ENCODE measurements around the gene GPA33. TPM values are rescaled to one million over a fixed set of nuclear protein-coding genes. Genes with fewer than 3 reads are reported as not detected.
A peak's percentile ranks its signal among the peaks of the same experiment; 100 is the strongest.

GPA33 gene
- polyA plus RNA-seq, 2 of the 4 experiments (the other 2 are of a cell fraction): not detected

DNA sequence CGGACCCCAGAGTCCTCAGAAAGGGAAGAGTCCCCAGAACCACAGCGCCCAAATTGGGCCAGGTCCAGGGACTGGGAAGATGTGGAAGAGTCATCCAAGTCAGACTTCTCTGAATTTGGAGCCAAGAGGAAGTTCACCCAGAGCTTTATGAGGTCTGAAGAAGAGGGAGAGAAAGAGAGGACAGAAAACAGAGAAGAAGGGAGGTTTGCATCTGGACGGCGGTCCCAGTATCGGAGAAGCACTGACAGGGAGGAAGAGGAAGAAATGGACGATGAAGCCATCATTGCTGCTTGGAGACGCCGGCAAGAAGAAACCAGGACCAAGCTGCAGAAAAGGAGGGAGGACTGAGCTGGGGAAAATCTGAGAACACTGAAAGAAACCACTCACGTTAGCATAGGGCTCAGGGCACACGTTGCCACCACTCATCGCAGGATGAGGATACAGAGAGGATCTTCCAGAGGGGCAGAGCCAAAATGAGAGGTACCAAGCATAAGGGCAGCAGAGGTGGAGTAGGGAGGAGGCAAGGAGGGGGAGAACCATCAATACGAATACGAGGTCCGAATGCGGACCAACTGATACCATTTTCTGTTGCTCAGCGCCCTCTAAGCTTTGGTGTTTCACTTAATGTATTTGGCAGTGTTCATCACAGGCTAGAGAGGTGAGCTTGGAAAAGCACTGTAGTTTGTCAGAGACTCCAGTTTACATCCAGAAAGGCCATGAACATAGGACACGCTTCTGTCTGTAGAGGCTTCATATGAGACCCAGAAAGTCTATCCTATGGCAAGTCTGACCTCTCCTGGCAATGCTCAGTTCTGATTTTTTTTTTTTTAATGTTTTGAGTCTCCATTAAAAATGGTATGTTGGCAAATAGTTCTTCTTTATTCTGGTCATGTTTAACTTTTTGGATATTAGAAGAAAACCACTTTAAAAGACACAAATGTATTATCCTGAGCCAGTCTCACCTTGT is 38.4 kb upstream of the GPA33 start:
- DNase-seq (ENCODE audit: low read depth in 1 of 2, low spot score in 1 of 2) (no peak), ATAC-seq (peak in 1 of 2 experiments; percentile 35; a peak in 1 of 6 replicates), FAIRE-seq (no peak)
- WGBS (ENCODE audit: missing lambda C conversion rate): 61% methylated on average over 16 of the region's 17 CpGs
- no peaks in the 10 kb centered on the region for H3K4me1 ChIP-seq
- POLR2A ChIA-PET: no interaction called here
- no peaks in the 10 kb centered on the region for H3K9me3 ChIP-seq
- no peak overlapping the region for H3K27ac ChIP-seq
- H3K4me3 ChIP-seq: no peak overlapping the region
- H3K4me2 ChIP-seq: no peak overlapping the region
- CTCF ChIA-PET: interaction anchor here (0.7 to 4.2 kb wide), 10 partner anchors 8 to 156 kb away, joined by 3 to 24 read pairs (median 3); no protein-coding TSS in a partner anchor
- TF ChIP-seq EHMT2 (IDR thresholded peaks at IDR 0.05; ENCODE audit: low read depth) (no peak), GATA3 (IDR thresholded peaks at IDR 0.05; ENCODE audit: borderline replicate concordance) (no peak), RNF2 (IDR thresholded peaks at IDR 0.05; ENCODE audit: borderline replicate concordance, low read depth) (no peak), ZC3H11A (IDR thresholded peaks at IDR 0.05) (no peak), SREBF2 (IDR thresholded peaks at IDR 0.05) (no peak), FOSL2 (IDR thresholded peaks at IDR 0.05) (no peak), FOSL2 (CRISPR knock-in tag; IDR thresholded peaks at IDR 0.05) (no peak), EP300 (IDR thresholded peaks at IDR 0.05) (no peak), HOXB5 (CRISPR knock-in tag; IDR thresholded peaks at IDR 0.05) (no peak), POLR2AphosphoS2 (conservative IDR thresholded peaks at IDR 0.05; ENCODE audit: low read length) (no peak), RAD21 (conservative IDR thresholded peaks at IDR 0.05 in 1 of 2, IDR thresholded peaks at IDR 0.05 in 1 of 2) (peak; percentile 39 to 46; a peak in 4 of 5 replicates), HEYL (CRISPR knock-in tag; IDR thresholded peaks at IDR 0.05) (no peak), JUNB (IDR thresholded peaks at IDR 0.05) (no peak), NR3C1 (IDR thresholded peaks at IDR 0.05) (no peak), RFX5 (IDR thresholded peaks at IDR 0.05) (no peak), ZFP36 (IDR thresholded peaks at IDR 0.05; ENCODE audit: borderline replicate concordance, partially characterized antibody) (no peak), MYC (IDR thresholded peaks at IDR 0.05; ENCODE audit: borderline replicate concordance, low read length) (no peak), TP53 (CRISPR knock-in tag; IDR thresholded peaks at IDR 0.05) (no peak), SMC3 (IDR thresholded peaks at IDR 0.05) (peak; percentile 25; the same call in 1 of the 3 replicates), ZSCAN20 (CRISPR knock-in tag; IDR thresholded peaks at IDR 0.05) (no peak)
- TF ChIP-seq, protein P1, sequence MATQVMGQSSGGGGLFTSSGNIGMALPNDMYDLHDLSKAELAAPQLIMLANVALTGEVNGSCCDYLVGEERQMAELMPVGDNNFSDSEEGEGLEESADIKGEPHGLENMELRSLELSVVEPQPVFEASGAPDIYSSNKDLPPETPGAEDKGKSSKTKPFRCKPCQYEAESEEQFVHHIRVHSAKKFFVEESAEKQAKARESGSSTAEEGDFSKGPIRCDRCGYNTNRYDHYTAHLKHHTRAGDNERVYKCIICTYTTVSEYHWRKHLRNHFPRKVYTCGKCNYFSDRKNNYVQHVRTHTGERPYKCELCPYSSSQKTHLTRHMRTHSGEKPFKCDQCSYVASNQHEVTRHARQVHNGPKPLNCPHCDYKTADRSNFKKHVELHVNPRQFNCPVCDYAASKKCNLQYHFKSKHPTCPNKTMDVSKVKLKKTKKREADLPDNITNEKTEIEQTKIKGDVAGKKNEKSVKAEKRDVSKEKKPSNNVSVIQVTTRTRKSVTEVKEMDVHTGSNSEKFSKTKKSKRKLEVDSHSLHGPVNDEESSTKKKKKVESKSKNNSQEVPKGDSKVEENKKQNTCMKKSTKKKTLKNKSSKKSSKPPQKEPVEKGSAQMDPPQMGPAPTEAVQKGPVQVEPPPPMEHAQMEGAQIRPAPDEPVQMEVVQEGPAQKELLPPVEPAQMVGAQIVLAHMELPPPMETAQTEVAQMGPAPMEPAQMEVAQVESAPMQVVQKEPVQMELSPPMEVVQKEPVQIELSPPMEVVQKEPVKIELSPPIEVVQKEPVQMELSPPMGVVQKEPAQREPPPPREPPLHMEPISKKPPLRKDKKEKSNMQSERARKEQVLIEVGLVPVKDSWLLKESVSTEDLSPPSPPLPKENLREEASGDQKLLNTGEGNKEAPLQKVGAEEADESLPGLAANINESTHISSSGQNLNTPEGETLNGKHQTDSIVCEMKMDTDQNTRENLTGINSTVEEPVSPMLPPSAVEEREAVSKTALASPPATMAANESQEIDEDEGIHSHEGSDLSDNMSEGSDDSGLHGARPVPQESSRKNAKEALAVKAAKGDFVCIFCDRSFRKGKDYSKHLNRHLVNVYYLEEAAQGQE (IDR thresholded peaks at IDR 0.05): no peak
- TF ChIP-seq, protein P2, sequence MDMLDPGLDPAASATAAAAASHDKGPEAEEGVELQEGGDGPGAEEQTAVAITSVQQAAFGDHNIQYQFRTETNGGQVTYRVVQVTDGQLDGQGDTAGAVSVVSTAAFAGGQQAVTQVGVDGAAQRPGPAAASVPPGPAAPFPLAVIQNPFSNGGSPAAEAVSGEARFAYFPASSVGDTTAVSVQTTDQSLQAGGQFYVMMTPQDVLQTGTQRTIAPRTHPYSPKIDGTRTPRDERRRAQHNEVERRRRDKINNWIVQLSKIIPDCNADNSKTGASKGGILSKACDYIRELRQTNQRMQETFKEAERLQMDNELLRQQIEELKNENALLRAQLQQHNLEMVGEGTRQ (IDR thresholded peaks at IDR 0.05): no peak
- TF ChIP-seq, protein P3, sequence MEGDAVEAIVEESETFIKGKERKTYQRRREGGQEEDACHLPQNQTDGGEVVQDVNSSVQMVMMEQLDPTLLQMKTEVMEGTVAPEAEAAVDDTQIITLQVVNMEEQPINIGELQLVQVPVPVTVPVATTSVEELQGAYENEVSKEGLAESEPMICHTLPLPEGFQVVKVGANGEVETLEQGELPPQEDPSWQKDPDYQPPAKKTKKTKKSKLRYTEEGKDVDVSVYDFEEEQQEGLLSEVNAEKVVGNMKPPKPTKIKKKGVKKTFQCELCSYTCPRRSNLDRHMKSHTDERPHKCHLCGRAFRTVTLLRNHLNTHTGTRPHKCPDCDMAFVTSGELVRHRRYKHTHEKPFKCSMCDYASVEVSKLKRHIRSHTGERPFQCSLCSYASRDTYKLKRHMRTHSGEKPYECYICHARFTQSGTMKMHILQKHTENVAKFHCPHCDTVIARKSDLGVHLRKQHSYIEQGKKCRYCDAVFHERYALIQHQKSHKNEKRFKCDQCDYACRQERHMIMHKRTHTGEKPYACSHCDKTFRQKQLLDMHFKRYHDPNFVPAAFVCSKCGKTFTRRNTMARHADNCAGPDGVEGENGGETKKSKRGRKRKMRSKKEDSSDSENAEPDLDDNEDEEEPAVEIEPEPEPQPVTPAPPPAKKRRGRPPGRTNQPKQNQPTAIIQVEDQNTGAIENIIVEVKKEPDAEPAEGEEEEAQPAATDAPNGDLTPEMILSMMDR (IDR thresholded peaks at IDR 0.05): peak; percentile 33; the same call in 2 of the 3 replicates
- TF ChIP-seq, protein P4, sequence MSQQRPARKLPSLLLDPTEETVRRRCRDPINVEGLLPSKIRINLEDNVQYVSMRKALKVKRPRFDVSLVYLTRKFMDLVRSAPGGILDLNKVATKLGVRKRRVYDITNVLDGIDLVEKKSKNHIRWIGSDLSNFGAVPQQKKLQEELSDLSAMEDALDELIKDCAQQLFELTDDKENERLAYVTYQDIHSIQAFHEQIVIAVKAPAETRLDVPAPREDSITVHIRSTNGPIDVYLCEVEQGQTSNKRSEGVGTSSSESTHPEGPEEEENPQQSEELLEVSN (IDR thresholded peaks at IDR 0.05; ENCODE audit: borderline replicate concordance, low read depth): no peak
- TF ChIP-seq, protein P5, sequence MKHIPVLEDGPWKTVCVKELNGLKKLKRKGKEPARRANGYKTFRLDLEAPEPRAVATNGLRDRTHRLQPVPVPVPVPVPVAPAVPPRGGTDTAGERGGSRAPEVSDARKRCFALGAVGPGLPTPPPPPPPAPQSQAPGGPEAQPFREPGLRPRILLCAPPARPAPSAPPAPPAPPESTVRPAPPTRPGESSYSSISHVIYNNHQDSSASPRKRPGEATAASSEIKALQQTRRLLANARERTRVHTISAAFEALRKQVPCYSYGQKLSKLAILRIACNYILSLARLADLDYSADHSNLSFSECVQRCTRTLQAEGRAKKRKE (CRISPR knock-in tag; IDR thresholded peaks at IDR 0.05; ENCODE audit: low read depth): no peak
- TF ChIP-seq, protein P6, sequence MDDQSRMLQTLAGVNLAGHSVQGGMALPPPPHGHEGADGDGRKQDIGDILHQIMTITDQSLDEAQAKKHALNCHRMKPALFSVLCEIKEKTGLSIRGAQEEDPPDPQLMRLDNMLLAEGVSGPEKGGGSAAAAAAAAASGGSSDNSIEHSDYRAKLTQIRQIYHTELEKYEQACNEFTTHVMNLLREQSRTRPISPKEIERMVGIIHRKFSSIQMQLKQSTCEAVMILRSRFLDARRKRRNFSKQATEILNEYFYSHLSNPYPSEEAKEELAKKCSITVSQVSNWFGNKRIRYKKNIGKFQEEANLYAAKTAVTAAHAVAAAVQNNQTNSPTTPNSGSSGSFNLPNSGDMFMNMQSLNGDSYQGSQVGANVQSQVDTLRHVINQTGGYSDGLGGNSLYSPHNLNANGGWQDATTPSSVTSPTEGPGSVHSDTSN (IDR thresholded peaks at IDR 0.05): no peak
- TF ChIP-seq, protein P7, sequence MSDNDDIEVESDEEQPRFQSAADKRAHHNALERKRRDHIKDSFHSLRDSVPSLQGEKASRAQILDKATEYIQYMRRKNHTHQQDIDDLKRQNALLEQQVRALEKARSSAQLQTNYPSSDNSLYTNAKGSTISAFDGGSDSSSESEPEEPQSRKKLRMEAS (IDR thresholded peaks at IDR 0.05): no peak
